Endodermal cell (in vitro differentiated cells): ENCODE measurements around the gene WIPI1. TPM values are rescaled to one million over a fixed set of nuclear protein-coding genes. Genes with fewer than 3 reads are reported as not detected.

Source experiments
- DNase-seq: peaks from one replicate; pipeline ENCODE4 v3.0.0-alpha.2; 2017
- H3K27ac ChIP-seq: 2 replicates; pipeline ENCODE4 v1.5.1; 2013; ENCODE audit warnings: mild to moderate bottlenecking, low read depth, low read length, moderate library complexity
- H3K27me3 ChIP-seq: 2 replicates; pipeline ENCODE4 v1.6.1; 2013; ENCODE audit warnings: mild to moderate bottlenecking, low read length, moderate library complexity; ENCODE audit not compliant: insufficient read depth, control insufficient read depth, poor library complexity, severe bottlenecking
- H3K36me3 ChIP-seq: 2 replicates; pipeline ENCODE4 v1.7.0; 2013; ENCODE audit warnings: mild to moderate bottlenecking, low read length, moderate library complexity; ENCODE audit not compliant: control insufficient read depth, insufficient read depth
- H3K4me1 ChIP-seq: one replicate; pipeline ENCODE4 v1.7.0; 2013; ENCODE audit warnings: low read length; ENCODE audit not compliant: control insufficient read depth, insufficient read depth
- H3K4me3 ChIP-seq: 2 replicates; pipeline ENCODE4 v1.5.1; 2013; ENCODE audit warnings: mild to moderate bottlenecking, low read length, moderate library complexity
- H3K9ac ChIP-seq: 2 replicates; pipeline ENCODE4 v1.6.1; 2013; ENCODE audit warnings: mild to moderate bottlenecking, low read length, moderate library complexity; ENCODE audit not compliant: poor library complexity, severe bottlenecking; ENCODE audit errors: extremely low read depth
- H3K9me3 ChIP-seq: 2 replicates; pipeline ENCODE4 v1.6.1; 2013; ENCODE audit warnings: mild to moderate bottlenecking, low read length, moderate library complexity; ENCODE audit not compliant: control insufficient read depth
- H3K27ac Mint-ChIP-seq: 2 replicates; pipeline ENCODE4 v1.8.0; 2020; ENCODE audit warnings: mixed read lengths
- H3K27me3 Mint-ChIP-seq: 2 replicates; pipeline ENCODE4 v1.8.0; 2021; ENCODE audit warnings: mild to moderate bottlenecking, mixed read lengths; ENCODE audit not compliant: insufficient read depth
- H3K36me3 Mint-ChIP-seq: 2 replicates; pipeline ENCODE4 v1.8.0; 2020; ENCODE audit warnings: low read depth, mixed read lengths
- H3K4me1 Mint-ChIP-seq: 2 replicates; pipeline ENCODE4 v1.8.0; 2020; ENCODE audit warnings: mixed read lengths
- H3K4me3 Mint-ChIP-seq: 2 replicates; pipeline ENCODE4 v1.8.0; 2020; ENCODE audit warnings: mild to moderate bottlenecking, moderate library complexity, mixed read lengths
- H3K9me3 Mint-ChIP-seq: 2 replicates; pipeline ENCODE4 v1.8.0; 2020; ENCODE audit warnings: mild to moderate bottlenecking, mixed read lengths
- WGBS, 2 experiments: methylation state at CpG; one replicate each; pipeline versions ENCODE4 v1.1.5 to v1.1.7; 2013; ENCODE audit warnings: missing lambda C conversion rate in 2 of 2, mixed read lengths in 1 of 2; ENCODE audit not compliant: insufficient coverage in 1 of 2, insufficient read length in 1 of 2; 5-methylcytosine and 5-hydroxymethylcytosine counted together
- total RNA-seq, 2 donors: library from RNA; stranded (reverse); fragmentation: NEBNext Ultra II Directional in 1 of 2; extraction: Animal tissue kit (Norgen Biotek cat#: 25700) in 1 of 2; gene quantifications; 2 replicates in 1 of 2; 3 replicates in 1 of 2; pipeline ENCODE4 v1.2.1, GENCODE V29; 2021
- TF ChIP-seq, protein P1 (sequence below): fragments of 200-600 bp; sonication (generic); conservative IDR thresholded peaks from 2 replicates; pipeline ENCODE4 v1.5.0; 2021; ENCODE audit warnings: antibody characterized with exemption, mild to moderate bottlenecking

WIPI1 gene
- total RNA-seq, 2 donors from 2014 or later, result 32.0 to 39.5 TPM

DNA sequence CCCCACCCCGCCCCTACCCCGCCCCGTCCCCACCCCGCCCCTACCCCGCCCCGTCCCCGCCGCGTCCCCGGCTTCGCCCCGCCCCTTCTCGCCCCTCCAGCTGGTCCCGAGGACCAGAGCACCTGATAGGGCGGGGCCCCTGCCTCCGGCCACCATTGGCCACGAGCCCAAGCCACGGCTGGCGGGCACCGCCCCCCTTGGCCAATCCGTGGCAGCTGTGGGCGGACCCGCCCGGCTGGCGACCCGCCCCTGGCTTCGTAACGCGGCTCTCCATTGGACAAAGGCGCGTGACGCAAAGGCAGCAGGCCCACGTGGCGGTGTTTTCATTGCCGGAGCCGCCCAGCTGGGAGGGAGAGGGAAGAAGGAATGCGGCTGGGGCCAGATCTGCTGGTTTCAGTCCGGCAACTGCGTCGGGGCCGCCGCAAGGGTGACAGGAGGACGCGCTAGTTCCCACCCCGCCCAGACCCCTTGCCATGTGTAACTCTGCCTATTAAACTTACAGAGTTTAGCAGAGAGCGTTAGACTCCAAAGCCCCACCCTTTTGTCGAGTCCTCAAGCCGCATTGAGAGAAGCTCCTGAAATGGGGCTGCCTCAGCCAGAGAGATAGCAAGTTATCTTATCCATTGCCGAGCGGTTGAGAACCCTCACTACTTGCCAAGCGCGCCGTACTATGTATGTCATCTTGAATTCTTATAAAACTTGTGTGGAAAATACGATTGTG, 403 bp upstream of the WIPI1 start:
- H3K36me3 Mint-ChIP-seq, result no peaks in the 10 kb centered on the region
- H3K4me3 Mint-ChIP-seq, result peak overlapping the region; percentile 92
- H3K4me1 ChIP-seq, result peaks cover 9% of the 10 kb centered on the region
- H3K27ac Mint-ChIP-seq, result peak overlapping the region; percentile 91
- no peak overlapping the region for H3K27ac ChIP-seq
- no peaks in the 10 kb centered on the region for H3K9me3 Mint-ChIP-seq
- TF ChIP-seq, protein P1, sequence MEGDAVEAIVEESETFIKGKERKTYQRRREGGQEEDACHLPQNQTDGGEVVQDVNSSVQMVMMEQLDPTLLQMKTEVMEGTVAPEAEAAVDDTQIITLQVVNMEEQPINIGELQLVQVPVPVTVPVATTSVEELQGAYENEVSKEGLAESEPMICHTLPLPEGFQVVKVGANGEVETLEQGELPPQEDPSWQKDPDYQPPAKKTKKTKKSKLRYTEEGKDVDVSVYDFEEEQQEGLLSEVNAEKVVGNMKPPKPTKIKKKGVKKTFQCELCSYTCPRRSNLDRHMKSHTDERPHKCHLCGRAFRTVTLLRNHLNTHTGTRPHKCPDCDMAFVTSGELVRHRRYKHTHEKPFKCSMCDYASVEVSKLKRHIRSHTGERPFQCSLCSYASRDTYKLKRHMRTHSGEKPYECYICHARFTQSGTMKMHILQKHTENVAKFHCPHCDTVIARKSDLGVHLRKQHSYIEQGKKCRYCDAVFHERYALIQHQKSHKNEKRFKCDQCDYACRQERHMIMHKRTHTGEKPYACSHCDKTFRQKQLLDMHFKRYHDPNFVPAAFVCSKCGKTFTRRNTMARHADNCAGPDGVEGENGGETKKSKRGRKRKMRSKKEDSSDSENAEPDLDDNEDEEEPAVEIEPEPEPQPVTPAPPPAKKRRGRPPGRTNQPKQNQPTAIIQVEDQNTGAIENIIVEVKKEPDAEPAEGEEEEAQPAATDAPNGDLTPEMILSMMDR, result peak; percentile 24
- H3K27me3 ChIP-seq, result peaks cover 9% of the 10 kb centered on the region
- H3K9ac ChIP-seq, result peak overlapping the region; percentile 48
- 1 to 5% methylated on average over 11 to 47 of the region's 54 CpGs for WGBS, 2 experiments
- H3K4me1 Mint-ChIP-seq, result peaks cover 37% of the 10 kb centered on the region
- no peaks in the 10 kb centered on the region for H3K36me3 ChIP-seq
- no peaks in the 10 kb centered on the region for H3K9me3 ChIP-seq
- peak overlapping the region; percentile 90 for H3K4me3 ChIP-seq
- H3K27me3 Mint-ChIP-seq, result peaks cover 5% of the 10 kb centered on the region
- peak; percentile 100 for DNase-seq

DNA sequence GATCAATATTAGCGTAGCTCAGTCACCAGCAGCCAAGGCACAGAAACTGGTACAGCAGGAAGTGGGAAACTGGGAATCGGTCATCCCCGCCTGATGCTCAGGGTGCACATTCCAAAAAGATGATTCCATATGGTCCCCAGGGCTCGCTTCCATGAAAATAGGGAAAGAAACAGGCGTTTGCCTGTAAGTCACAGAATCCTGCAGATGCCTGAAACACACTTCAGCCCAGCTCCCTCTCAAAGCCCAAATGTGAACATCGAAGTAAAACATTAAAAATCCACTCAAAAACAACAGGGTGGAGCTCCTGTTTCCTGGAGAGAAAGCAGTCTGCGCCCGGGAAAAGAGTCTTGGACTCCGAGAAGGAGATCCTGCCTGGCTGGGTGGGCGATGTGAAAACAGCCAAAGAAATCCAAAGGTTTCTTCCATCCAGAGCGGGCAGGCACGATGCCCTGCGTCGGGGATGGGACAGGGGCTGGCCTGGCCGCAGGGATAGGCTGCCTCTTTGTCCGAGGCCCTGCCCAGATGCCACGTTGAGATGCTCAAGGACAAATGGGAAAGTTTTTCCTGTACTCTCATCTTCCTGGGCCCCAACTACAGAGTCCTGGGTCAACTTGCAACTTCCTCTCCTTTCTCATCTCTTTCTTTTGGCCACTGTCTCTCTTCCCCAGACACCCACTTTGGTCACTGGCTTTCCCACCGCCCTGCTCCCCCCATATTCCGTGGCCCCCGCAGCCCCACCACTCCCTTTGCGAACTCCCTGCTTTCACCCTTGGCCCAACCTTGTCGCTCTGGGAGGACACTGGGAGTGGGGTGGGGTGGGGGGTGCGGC, 743 bp downstream of the WIPI1 start:
- H3K36me3 Mint-ChIP-seq, result peaks cover 3% of the 10 kb centered on the region
- peaks cover 6% of the 10 kb centered on the region for H3K4me1 ChIP-seq

DNA sequence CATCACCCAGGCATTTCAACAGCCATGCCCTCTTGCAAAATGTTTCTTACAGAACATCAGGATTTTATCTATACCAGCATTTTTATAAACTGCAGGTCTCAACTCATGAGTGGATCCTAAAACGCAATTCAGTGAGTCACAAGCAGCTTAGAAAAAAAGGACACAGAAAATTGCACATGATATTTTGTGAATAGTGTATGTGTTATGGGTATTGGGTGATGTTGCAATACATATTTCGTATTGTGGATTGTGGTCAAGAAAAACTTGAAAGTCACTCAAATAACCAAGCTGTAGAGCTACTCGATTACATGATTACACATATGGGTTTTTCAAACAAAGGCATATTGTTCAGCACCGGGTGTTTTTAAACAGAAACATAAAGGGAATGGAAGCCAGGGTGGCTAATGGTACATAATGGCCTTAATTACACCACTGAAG, 1.4 kb downstream of the WIPI1 start:
- Mint-ChIP-seq H3K27me3 (peaks cover 5% of the 10 kb centered on the region), H3K9me3 (no peaks in the 10 kb centered on the region), H3K27ac (no peak overlapping the region), H3K4me1 (peaks cover 27% of the 10 kb centered on the region), H3K36me3 (peaks cover 7% of the 10 kb centered on the region), H3K4me3 (peak overlapping the region; percentile 92)
- peaks cover 6% of the 10 kb centered on the region for H3K4me1 ChIP-seq
- H3K36me3 ChIP-seq, result peaks cover 3% of the 10 kb centered on the region
- H3K4me3 ChIP-seq, result peak overlapping the region; percentile 84
- H3K27me3 ChIP-seq, result peaks cover 9% of the 10 kb centered on the region
- no peaks in the 10 kb centered on the region for H3K9me3 ChIP-seq
- TF ChIP-seq, protein P1, result no peak
- WGBS, 2 experiments, result 78 to 80% methylated on average over 4 of the region's 4 CpGs
- DNase-seq, result no peak
- no peak overlapping the region for H3K27ac ChIP-seq
- H3K9ac ChIP-seq, result peak overlapping the region; percentile 74

More for the DNA sequence above, 743 bp downstream of the WIPI1 start:
- Mint-ChIP-seq H3K4me3 (peak overlapping the region; percentile 92), H3K27me3 (peaks cover 5% of the 10 kb centered on the region), H3K4me1 (peaks cover 32% of the 10 kb centered on the region), H3K27ac (peak overlapping the region; percentile 96), H3K9me3 (no peaks in the 10 kb centered on the region)
- H3K27me3 ChIP-seq, result peaks cover 9% of the 10 kb centered on the region
- H3K4me3 ChIP-seq, result peak overlapping the region; percentile 84
- peak overlapping the region; percentile 59 for H3K27ac ChIP-seq
- H3K9me3 ChIP-seq, result no peaks in the 10 kb centered on the region
- H3K36me3 ChIP-seq, result peaks cover under 1% of the 10 kb centered on the region
- TF ChIP-seq, protein P1, result no peak
- peak overlapping the region; percentile 74 for H3K9ac ChIP-seq
- peak; percentile 95 for DNase-seq
- 16 to 30% methylated on average over 11 to 19 of the region's 23 CpGs for WGBS, 2 experiments
